Eye (tissue), 1 donor: ENCODE data around the gene SOAT1.
"Not testable (repeated sequence)": the region's sequence is repeated elsewhere in the genome, so short reads cannot be mapped to it uniquely, and the experiment has no call there.

Experiments
- DNase-seq: peaks from one replicate; pipeline ENCODE4 v3.0.0-alpha.2; 2015

Gene SOAT1

GRCh38 chr1:179365342-179366092 lies 71.9 kb downstream of the SOAT1 start, which contains the start of gene AXDND1:
Gene AXDND1 (plus strand): TSS chr1:179365971. CDS start chr1:179366510, 539 bp downstream.
- DNase-seq = peak; percentile 95

- DNase-seq = no peak
Observed at GRCh38 chr1:179366093-179366800, 72.7 kb downstream of the SOAT1 start.

- DNase-seq = peak; percentile 88
Observed at GRCh38 chr1:179369751-179370341, 76.2 kb downstream of the SOAT1 start.

- no peak for DNase-seq
Observed at GRCh38 chr1:179372160-179372559, 78.6 kb downstream of the SOAT1 start.

- no peak for DNase-seq
Observed at GRCh38 chr1:179376223-179376622, 82.6 kb downstream of the SOAT1 start.

GRCh38 chr1:179380299-179380698 lies 86.7 kb downstream of the SOAT1 start:
- DNase-seq = no peak

- DNase-seq = no peak
Observed at GRCh38 chr1:179384027-179384426, 90.4 kb downstream of the SOAT1 start.

- no peak for DNase-seq
Observed at GRCh38 chr1:179385510-179385909, 91.9 kb downstream of the SOAT1 start.

GRCh38 chr1:179393721-179394120 lies 100.1 kb downstream of the SOAT1 start:
- DNase-seq = no peak

- DNase-seq = not testable (repeated sequence)
Observed at GRCh38 chr1:179399399-179399798, 105.8 kb downstream of the SOAT1 start.
